Endothelial cell (in vitro differentiated cells): ENCODE measurements around the gene BID. TPM values are rescaled to one million over a fixed set of nuclear protein-coding genes. Genes with fewer than 3 reads are reported as not detected.

Source experiments
- DNase-seq: peaks from one replicate; pipeline ENCODE4 v3.0.0; 2021; ENCODE audit warnings: low spot score
- H3K27ac Mint-ChIP-seq: one replicate; pipeline ENCODE4 v1.8.0; 2021; ENCODE audit warnings: mixed read lengths, inconsistent platforms; ENCODE audit not compliant: unreplicated experiment
- H3K27me3 Mint-ChIP-seq: one replicate; pipeline ENCODE4 v1.8.0; 2021; ENCODE audit warnings: mild to moderate bottlenecking, moderate library complexity, mixed read lengths, inconsistent platforms; ENCODE audit not compliant: unreplicated experiment
- H3K36me3 Mint-ChIP-seq: one replicate; pipeline ENCODE4 v1.8.0; 2021; ENCODE audit warnings: mild to moderate bottlenecking, low read depth, mixed read lengths, inconsistent platforms; ENCODE audit not compliant: unreplicated experiment
- H3K4me1 Mint-ChIP-seq: one replicate; pipeline ENCODE4 v1.8.0; 2021; ENCODE audit warnings: mild to moderate bottlenecking, mixed read lengths, inconsistent platforms; ENCODE audit not compliant: unreplicated experiment
- H3K4me3 Mint-ChIP-seq: one replicate; pipeline ENCODE4 v1.8.0; 2021; ENCODE audit warnings: mild to moderate bottlenecking, mixed read lengths, inconsistent platforms; ENCODE audit not compliant: unreplicated experiment
- H3K9me3 Mint-ChIP-seq: one replicate; pipeline ENCODE4 v1.8.0; 2021; ENCODE audit warnings: mixed read lengths, inconsistent platforms; ENCODE audit not compliant: unreplicated experiment
- CTCF ChIP-seq: fragments of 200-600 bp; sonication (generic); IDR thresholded peaks from one replicate; pipeline ENCODE4 v1.5.0; 2021; ENCODE audit warnings: antibody characterized with exemption; ENCODE audit not compliant: unreplicated experiment
- total RNA-seq: library from RNA; stranded (reverse); fragmentation: NEBNext Ultra II Directional; extraction: Animal tissue kit (Norgen Biotek cat#: 25700); gene quantifications from one replicate; pipeline ENCODE4 v1.2.1, GENCODE V29; 2021; ENCODE audit not compliant: unreplicated experiment

BID gene
- total RNA-seq, 1 donor from 2014 or later, result 32.5 TPM

DNA sequence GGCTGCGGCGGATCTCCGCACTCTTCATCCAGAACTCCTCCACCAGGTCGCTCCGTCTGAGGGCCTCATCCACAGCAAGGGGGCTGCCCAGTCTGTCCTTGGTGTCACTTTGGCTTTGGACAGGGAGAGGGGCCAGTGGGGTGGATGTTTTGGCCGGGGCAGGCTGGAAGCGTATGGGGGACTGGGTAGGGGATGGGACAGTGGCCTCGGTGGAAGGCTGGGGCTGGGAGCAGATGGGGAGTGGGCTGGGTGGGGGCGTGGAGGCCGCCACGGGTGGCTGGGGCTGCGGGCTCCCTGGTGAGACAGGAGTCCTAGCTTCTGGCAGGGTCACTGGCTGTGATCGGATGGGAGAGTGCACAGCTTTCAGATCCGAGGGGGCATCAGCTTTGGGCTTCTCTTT, 44.4 kb upstream of the BID start:
- Mint-ChIP-seq H3K36me3 (peaks cover 13% of the 10 kb centered on the region), H3K4me1 (no peaks in the 10 kb centered on the region), H3K9me3 (no peaks in the 10 kb centered on the region), H3K27me3 (peaks cover 4% of the 10 kb centered on the region), H3K27ac (no peak overlapping the region), H3K4me3 (no peak overlapping the region)
- no peak for TF ChIP-seq CTCF
- DNase-seq, result no peak

GRCh38 chr22:17818180-17818579, 43.9 kb upstream of the BID start:
- H3K9me3 Mint-ChIP-seq, result no peaks in the 10 kb centered on the region
- DNase-seq, result no peak
- no peak overlapping the region for H3K4me3 Mint-ChIP-seq
- no peak for TF ChIP-seq CTCF
- peaks cover 13% of the 10 kb centered on the region for H3K36me3 Mint-ChIP-seq
- no peaks in the 10 kb centered on the region for H3K4me1 Mint-ChIP-seq
- H3K27me3 Mint-ChIP-seq, result peaks cover 4% of the 10 kb centered on the region
- H3K27ac Mint-ChIP-seq, result no peak overlapping the region

DNA sequence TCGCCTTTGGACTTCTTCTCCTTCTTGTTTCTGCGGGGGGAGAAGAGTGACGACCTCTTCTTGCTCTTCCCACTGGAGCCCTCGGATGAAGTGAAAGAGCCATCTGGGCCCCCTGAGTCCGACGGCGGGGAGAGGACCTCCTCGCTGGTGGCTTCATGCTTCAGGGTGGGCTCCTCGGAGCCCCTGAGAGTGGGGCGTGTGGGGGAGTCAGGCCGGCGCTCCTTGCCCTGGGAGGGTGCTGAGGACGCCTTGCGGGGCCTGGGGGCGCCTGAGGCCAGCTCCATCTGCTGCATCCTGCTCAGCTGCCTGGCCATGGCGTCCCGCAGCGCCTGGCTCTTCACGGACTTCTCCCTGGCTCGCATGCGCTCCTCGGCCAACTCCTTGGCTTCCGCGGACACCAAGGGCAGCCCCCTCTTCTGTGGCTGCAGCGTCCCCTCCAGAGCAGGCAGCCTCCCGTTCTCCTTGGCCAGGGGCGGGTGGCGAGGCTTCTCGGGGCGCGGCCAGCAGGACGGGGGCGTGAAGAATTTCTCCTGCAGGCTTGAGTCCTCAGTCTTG, 43.3 kb upstream of the BID start:
- H3K4me3 Mint-ChIP-seq, result no peak overlapping the region
- H3K4me1 Mint-ChIP-seq, result no peaks in the 10 kb centered on the region
- peaks cover 13% of the 10 kb centered on the region for H3K36me3 Mint-ChIP-seq
- no peak overlapping the region for H3K27ac Mint-ChIP-seq
- no peaks in the 10 kb centered on the region for H3K9me3 Mint-ChIP-seq
- H3K27me3 Mint-ChIP-seq, result peaks cover 4% of the 10 kb centered on the region
- no peak for TF ChIP-seq CTCF
- no peak for DNase-seq

DNA sequence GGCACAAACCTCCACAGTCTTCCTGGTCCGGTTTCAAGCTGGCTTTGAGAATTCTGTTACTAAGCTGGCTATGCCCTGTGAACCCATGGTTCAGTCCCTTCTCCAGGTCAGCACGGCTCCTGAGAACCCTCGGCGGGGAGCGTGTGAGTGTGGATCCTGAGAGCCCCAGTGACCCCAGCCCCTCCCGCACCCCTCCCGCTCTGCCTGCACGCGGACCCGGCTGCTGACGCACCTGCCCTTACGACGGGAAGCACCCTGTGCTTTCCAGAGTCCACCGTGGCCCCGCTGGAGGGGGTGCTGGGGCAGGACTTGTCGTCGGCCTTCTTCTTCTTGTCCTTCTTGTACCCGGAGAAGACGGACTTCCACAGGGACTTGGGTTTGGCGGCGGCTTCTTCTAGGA, 42.8 kb upstream of the BID start:
- no peaks in the 10 kb centered on the region for H3K4me1 Mint-ChIP-seq
- H3K9me3 Mint-ChIP-seq, result no peaks in the 10 kb centered on the region
- H3K27me3 Mint-ChIP-seq, result peaks cover 4% of the 10 kb centered on the region
- H3K36me3 Mint-ChIP-seq, result peaks cover 13% of the 10 kb centered on the region
- H3K27ac Mint-ChIP-seq, result no peak overlapping the region
- no peak overlapping the region for H3K4me3 Mint-ChIP-seq
- DNase-seq, result no peak
- TF ChIP-seq CTCF, result no peak

DNA sequence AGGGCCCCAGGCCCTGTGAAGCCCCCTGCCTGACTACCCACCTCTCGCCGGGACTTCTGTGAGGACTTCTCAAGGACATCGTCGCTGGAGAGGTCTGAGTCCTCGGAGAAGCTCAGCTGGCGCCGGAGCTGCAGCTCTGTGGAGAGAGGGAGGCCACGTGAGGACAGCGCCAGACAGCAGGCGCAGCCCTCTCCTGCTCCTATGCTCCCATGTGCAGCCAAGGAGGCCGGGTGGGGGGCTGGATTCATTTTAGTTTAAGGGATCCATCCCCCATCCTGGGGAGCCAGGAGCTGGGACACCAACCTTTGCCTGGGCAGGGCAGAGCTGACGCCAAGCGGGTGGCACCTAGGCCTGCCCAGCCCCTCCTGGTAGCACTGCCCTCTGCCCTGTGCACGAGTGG, 42.4 kb upstream of the BID start:
- TF ChIP-seq CTCF, result no peak
- H3K4me3 Mint-ChIP-seq, result no peak overlapping the region
- no peak overlapping the region for H3K27ac Mint-ChIP-seq
- peaks cover 13% of the 10 kb centered on the region for H3K36me3 Mint-ChIP-seq
- H3K27me3 Mint-ChIP-seq, result peaks cover 4% of the 10 kb centered on the region
- H3K9me3 Mint-ChIP-seq, result no peaks in the 10 kb centered on the region
- no peaks in the 10 kb centered on the region for H3K4me1 Mint-ChIP-seq
- no peak for DNase-seq
